Measurements from ENCODE around the gene TPRN. TPM values are rescaled to one million over a fixed set of nuclear protein-coding genes. Genes with fewer than 3 reads are reported as not detected.

The TPRN gene
- total and polyA plus RNA-seq, 9 of the 15 experiments (the other 6 are each of a cell fraction or from before 2014, with no cell fraction given), result 0.31 to 31.9 (median 4.4) TPM

- no peak for TF ChIP-seq ZNF584 (CRISPR knock-in tag; IDR thresholded peaks at IDR 0.05; ENCODE audit: low read depth)
- no peak for TF ChIP-seq ZNF347 (CRISPR knock-in tag; IDR thresholded peaks at IDR 0.05; ENCODE audit: low read depth)
- TF ChIP-seq EWSR1 (IDR thresholded peaks at IDR 0.05; ENCODE audit: borderline replicate concordance, low read depth, partially characterized antibody), result no peak
- TF ChIP-seq SPI1 (IDR thresholded peaks at IDR 0.05; ENCODE audit: borderline replicate concordance, low read depth, low read length), result no peak
- TF ChIP-seq CTBP1 (IDR thresholded peaks at IDR 0.05; ENCODE audit: borderline replicate concordance), result peak; percentile 58; the same call in 1 of the 2 replicates
- TF ChIP-seq STAT5A (IDR thresholded peaks at IDR 0.05; ENCODE audit: borderline replicate concordance, low read length), result no peak
- TF ChIP-seq ZNF436 (CRISPR knock-in tag; IDR thresholded peaks at IDR 0.05), result no peak
- TF ChIP-seq GMEB1 (CRISPR knock-in tag; IDR thresholded peaks at IDR 0.05), result no peak
- no peak for TF ChIP-seq SMARCE1 (IDR thresholded peaks at IDR 0.05)
- peak in 1 of 2 experiments; percentile 38 for TF ChIP-seq E2F6 (IDR thresholded peaks at IDR 0.05; ENCODE audit: borderline replicate concordance in 1 of 2, extremely low read depth in 1 of 2, insufficient read depth in 1 of 2, insufficient read length in 1 of 2, low read depth in 1 of 2, low read length in 1 of 2, poor library complexity in 1 of 2, severe bottlenecking in 1 of 2)
- TF ChIP-seq ZFP36 (IDR thresholded peaks at IDR 0.05; ENCODE audit: low read depth, low read length, partially characterized antibody), result no peak
- TF ChIP-seq KAT8 (IDR thresholded peaks at IDR 0.05; ENCODE audit: low read depth), result no peak
- no peak for TF ChIP-seq WHSC1 (IDR thresholded peaks at IDR 0.05; ENCODE audit: low read length)
- no peak for TF ChIP-seq RBM17 (IDR thresholded peaks at IDR 0.05; ENCODE audit: borderline replicate concordance, low read depth, low read length)
- no peak for TF ChIP-seq CTCFL (IDR thresholded peaks at IDR 0.05; ENCODE audit: borderline replicate concordance, insufficient read depth, low read depth, low read length, poor library complexity, severe bottlenecking)
- no peak for TF ChIP-seq CBX8 (IDR thresholded peaks at IDR 0.05; ENCODE audit: borderline replicate concordance, extremely low read depth, low read depth, low read length, poor library complexity, severe bottlenecking)
- no peak for TF ChIP-seq NFRKB (IDR thresholded peaks at IDR 0.05; ENCODE audit: low read depth)
- no peak for TF ChIP-seq DIDO1 (tag; IDR thresholded peaks at IDR 0.05; ENCODE audit: low read depth)
- TF ChIP-seq TAF9B (IDR thresholded peaks at IDR 0.05; ENCODE audit: partially characterized antibody), result peak; percentile 16
- TF ChIP-seq PRMT5 (CRISPR knock-in tag; IDR thresholded peaks at IDR 0.05), result no peak
- TF ChIP-seq PML (IDR thresholded peaks at IDR 0.05; ENCODE audit: low read length), result no peak
Measured at GRCh38 chr9:137217276-137218211, 17.0 kb upstream of the TPRN start (continued).
